Neuron (in vitro differentiated cells): ENCODE measurements around the gene HMX1.

Experiments used
- H2AFZ ChIP-seq: one replicate; pipeline ENCODE4 v1.6.1; 2013; ENCODE audit warnings: low read depth, mild to moderate bottlenecking, inconsistent platforms, low read length, moderate library complexity
- H3K27me3 ChIP-seq: one replicate; pipeline ENCODE4 v1.6.1; 2013; ENCODE audit warnings: low read length; ENCODE audit not compliant: insufficient read depth
- H3K36me3 ChIP-seq: one replicate; pipeline ENCODE4 v1.6.1; 2013; ENCODE audit warnings: low read length; ENCODE audit not compliant: insufficient read depth
- H3K4me1 ChIP-seq: one replicate; pipeline ENCODE4 v1.6.1; 2013; ENCODE audit warnings: low read length; ENCODE audit not compliant: insufficient read depth
- H3K4me3 ChIP-seq: 2 replicates; pipeline ENCODE4 v1.5.1; 2013; ENCODE audit warnings: mild to moderate bottlenecking, low read length, moderate library complexity
- H3K9me3 ChIP-seq: one replicate; pipeline ENCODE4 v1.6.1; 2013; ENCODE audit warnings: low read length

Gene HMX1

GRCh38 chr4:8893624-8894423 lies 22.2 kb upstream of the HMX1 start:
- H3K27me3 ChIP-seq = peaks cover 71% of the 10 kb centered on the region
- no peaks in the 10 kb centered on the region for H3K9me3 ChIP-seq
- H3K4me3 ChIP-seq = no peak overlapping the region
- no peak overlapping the region for H2AFZ ChIP-seq
- no peaks in the 10 kb centered on the region for H3K36me3 ChIP-seq
- H3K4me1 ChIP-seq = no peaks in the 10 kb centered on the region

GRCh38 chr4:8893227-8893623 lies 21.6 kb upstream of the HMX1 start:
- Histone ChIP-seq H3K4me1 (no peaks in the 10 kb centered on the region), H3K27me3 (peaks cover 77% of the 10 kb centered on the region), H3K4me3 (no peak overlapping the region), H3K9me3 (no peaks in the 10 kb centered on the region), H3K36me3 (no peaks in the 10 kb centered on the region), H2AFZ (no peak overlapping the region)

- Histone ChIP-seq H3K36me3 (no peaks in the 10 kb centered on the region), H3K9me3 (no peaks in the 10 kb centered on the region), H3K4me3 (no peak overlapping the region), H3K4me1 (no peaks in the 10 kb centered on the region), H2AFZ (no peak overlapping the region), H3K27me3 (peaks cover 82% of the 10 kb centered on the region)
These were observed 21.1 kb upstream of the HMX1 start for GRCh38 chr4:8892556-8893226.

- Histone ChIP-seq H3K9me3 (no peaks in the 10 kb centered on the region), H3K36me3 (no peaks in the 10 kb centered on the region), H3K4me3 (no peak overlapping the region), H3K27me3 (peaks cover 87% of the 10 kb centered on the region), H3K4me1 (no peaks in the 10 kb centered on the region), H2AFZ (no peak overlapping the region)
These were observed 20.3 kb upstream of the HMX1 start for GRCh38 chr4:8891646-8892555.

- Histone ChIP-seq H3K4me3 (no peak overlapping the region), H3K36me3 (no peaks in the 10 kb centered on the region), H2AFZ (no peak overlapping the region), H3K9me3 (no peaks in the 10 kb centered on the region), H3K4me1 (no peaks in the 10 kb centered on the region), H3K27me3 (peaks cover 81% of the 10 kb centered on the region)
These were observed 19.6 kb upstream of the HMX1 start for GRCh38 chr4:8891255-8891645.

- Histone ChIP-seq H2AFZ (no peak overlapping the region), H3K9me3 (no peaks in the 10 kb centered on the region), H3K4me1 (no peaks in the 10 kb centered on the region), H3K36me3 (no peaks in the 10 kb centered on the region), H3K4me3 (no peak overlapping the region), H3K27me3 (peaks cover 70% of the 10 kb centered on the region)
These were observed 17.2 kb upstream of the HMX1 start for GRCh38 chr4:8888856-8889255.

- H3K27me3 ChIP-seq = peaks cover 65% of the 10 kb centered on the region
- H3K4me1 ChIP-seq = no peaks in the 10 kb centered on the region
- no peak overlapping the region for H2AFZ ChIP-seq
- no peaks in the 10 kb centered on the region for H3K9me3 ChIP-seq
- no peaks in the 10 kb centered on the region for H3K36me3 ChIP-seq
- H3K4me3 ChIP-seq = no peak overlapping the region
These were observed 15.2 kb upstream of the HMX1 start for GRCh38 chr4:8886612-8887406.

GRCh38 chr4:8882239-8882638 lies 10.6 kb upstream of the HMX1 start:
- H3K9me3 ChIP-seq = no peaks in the 10 kb centered on the region
- no peak overlapping the region for H3K4me3 ChIP-seq
- no peaks in the 10 kb centered on the region for H3K36me3 ChIP-seq
- no peak overlapping the region for H2AFZ ChIP-seq
- peaks cover 64% of the 10 kb centered on the region for H3K27me3 ChIP-seq
- no peaks in the 10 kb centered on the region for H3K4me1 ChIP-seq

- H3K27me3 ChIP-seq = peaks cover 76% of the 10 kb centered on the region
- H3K9me3 ChIP-seq = no peaks in the 10 kb centered on the region
- H3K4me3 ChIP-seq = no peak overlapping the region
- H3K36me3 ChIP-seq = no peaks in the 10 kb centered on the region
- no peak overlapping the region for H2AFZ ChIP-seq
- no peaks in the 10 kb centered on the region for H3K4me1 ChIP-seq
These were observed 9.2 kb upstream of the HMX1 start for GRCh38 chr4:8880851-8881250.

- Histone ChIP-seq H3K9me3 (no peaks in the 10 kb centered on the region), H3K36me3 (no peaks in the 10 kb centered on the region), H2AFZ (no peak overlapping the region), H3K4me1 (no peaks in the 10 kb centered on the region), H3K4me3 (no peak overlapping the region), H3K27me3 (peaks cover 86% of the 10 kb centered on the region)
These were observed 7.9 kb upstream of the HMX1 start for GRCh38 chr4:8879574-8879973.

- no peaks in the 10 kb centered on the region for H3K9me3 ChIP-seq
- peaks cover 88% of the 10 kb centered on the region for H3K27me3 ChIP-seq
- H3K4me1 ChIP-seq = no peaks in the 10 kb centered on the region
- no peak overlapping the region for H3K4me3 ChIP-seq
- H2AFZ ChIP-seq = no peak overlapping the region
- no peaks in the 10 kb centered on the region for H3K36me3 ChIP-seq
These were observed 6.8 kb upstream of the HMX1 start for GRCh38 chr4:8878421-8878820.

GRCh38 chr4:8877780-8878040 lies 6.1 kb upstream of the HMX1 start:
- H3K4me3 ChIP-seq = no peak overlapping the region
- no peak overlapping the region for H2AFZ ChIP-seq
- H3K27me3 ChIP-seq = peaks cover 93% of the 10 kb centered on the region
- no peaks in the 10 kb centered on the region for H3K36me3 ChIP-seq
- no peaks in the 10 kb centered on the region for H3K4me1 ChIP-seq
- H3K9me3 ChIP-seq = no peaks in the 10 kb centered on the region
